ENCODE results near the gene ASCC3.

DNA sequence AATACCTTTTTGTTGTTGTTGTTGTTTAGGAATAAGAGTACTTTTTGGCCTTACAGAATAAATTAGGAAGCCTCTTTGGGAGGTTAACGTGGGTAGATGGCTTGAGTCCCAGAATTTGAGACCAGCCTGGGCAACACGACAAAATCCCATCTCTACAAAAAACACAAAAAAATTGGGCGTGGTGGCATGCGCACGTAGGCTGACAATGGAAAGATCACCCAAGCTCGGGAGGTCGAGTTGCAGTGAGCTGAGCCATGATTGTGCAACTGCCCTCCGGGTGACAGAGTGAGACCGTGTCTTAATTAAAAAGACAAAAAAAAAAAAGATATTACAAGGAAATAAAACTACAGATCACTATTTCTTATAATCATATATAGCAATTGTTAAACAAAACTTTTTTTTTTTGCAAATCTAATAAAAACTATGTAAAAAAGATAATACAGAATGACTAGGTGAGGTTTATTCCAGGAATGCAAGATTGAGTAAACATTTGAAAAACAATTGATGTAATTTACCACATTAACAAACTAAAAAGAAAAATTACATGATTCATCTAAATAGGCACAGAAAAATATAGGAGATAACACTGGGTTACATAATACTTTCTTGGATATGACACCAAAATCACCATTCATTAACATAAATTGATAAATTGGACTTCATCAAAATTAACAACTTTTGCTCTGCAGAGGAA is 43.6 kb upstream of the ASCC3 start:
- TF ChIP-seq CTCF (conservative IDR thresholded peaks at IDR 0.05; ENCODE audit: low read depth, low read length) (no peak), EZH2 (IDR thresholded peaks at IDR 0.05; ENCODE audit: borderline replicate concordance, low read depth, low read length, poor library complexity, severe bottlenecking) (no peak)
